Lower leg skin (tissue), 4 donors: Measurements from ENCODE around the gene RBKS. TPM values are rescaled to one million over a fixed set of nuclear protein-coding genes. Genes with fewer than 3 reads are reported as not detected.

Experiments used
- DNase-seq, 2 donors: peaks; one replicate each; pipeline ENCODE4 v3.0.0-alpha.2; 2019; ENCODE audit warnings: low spot score in 2 of 2
- H3K4me3 ChIP-seq: fragments of 200-600 bp; sonication (generic); 2 replicates; pipeline ENCODE4 v1.5.1; 2017; ENCODE audit warnings: mild to moderate bottlenecking, low read depth; ENCODE audit not compliant: poor library complexity, severe bottlenecking
- CTCF ChIP-seq, 3 donors: fragments of 450-650 bp; IDR thresholded peaks; one replicate each; pipeline ENCODE4 v1.5.1; 2016; ENCODE audit warnings: antibody characterized with exemption in 3 of 3, mild to moderate bottlenecking in 3 of 3, moderate library complexity in 2 of 3
- POLR2A ChIP-seq, 2 donors: fragments of 450-650 bp; IDR thresholded peaks; one replicate each; pipeline ENCODE4 v1.6.1; 2016 to 2017; ENCODE audit warnings: antibody characterized with exemption in 2 of 2, mild to moderate bottlenecking in 1 of 2, moderate library complexity in 1 of 2
- WGBS, 2 donors: methylation state at CpG; one replicate each; pipeline ENCODE4 v1.1.5; 2018; 5-methylcytosine and 5-hydroxymethylcytosine counted together
- intact Hi-C: fragments of 100-400 bp; cut with DNase I; formaldehyde crosslinking; loops from one replicate; pipeline ENCODE4 v1.15.0; 2023; ENCODE audit warnings: low total_unique reads
- total RNA-seq, 4 donors: library from RNA; depleted of rRNA; stranded (reverse); fragments of >200 nt; gene quantifications; one replicate each; pipeline ENCODE4 v1.1.0, GENCODE V29; 2016

The RBKS gene
- total RNA-seq, 4 donors from 2014 or later = 0.95 to 2.6 (median 1.3) TPM

DNA sequence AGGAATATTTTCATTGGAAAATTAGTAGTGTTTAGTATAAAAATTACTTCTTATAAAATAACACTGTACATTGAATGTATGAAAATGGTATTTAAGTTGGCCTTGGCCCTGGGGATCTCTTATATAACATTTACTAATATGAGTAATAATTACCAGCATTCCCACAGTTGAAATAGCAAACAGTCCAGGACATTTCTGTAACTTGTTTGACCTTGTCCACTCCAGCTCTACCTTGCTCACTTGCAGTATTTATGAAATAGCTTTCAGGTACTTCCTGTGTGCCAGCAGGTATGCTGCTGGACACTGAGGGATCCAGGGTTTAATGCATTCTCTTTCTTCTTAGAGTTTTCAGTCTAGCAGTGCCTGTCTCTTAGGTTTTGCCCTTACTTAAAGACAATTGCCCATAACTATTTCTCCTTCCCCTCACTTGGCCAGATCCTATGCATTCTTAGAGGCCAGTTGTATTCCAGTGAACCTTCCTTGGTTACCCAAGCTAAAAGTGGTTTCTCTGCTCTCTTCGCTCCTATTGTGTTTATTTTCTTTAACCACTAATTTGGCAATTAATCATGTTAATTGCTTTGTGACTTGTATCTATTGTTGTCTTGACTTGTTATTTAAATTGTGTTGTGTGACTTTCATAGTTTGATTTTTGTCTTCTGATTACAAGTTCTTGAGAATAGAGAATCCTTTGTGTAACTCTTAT is 26.3 kb upstream of the RBKS start:
- 62 to 91% methylated on average over 1 of the region's 1 CpG for WGBS, 2 donors
- DNase-seq = no peak
- intact Hi-C loops = no loop called here

GRCh38 chr2:27915874-27916273 is 25.7 kb upstream of the RBKS start:
- TF ChIP-seq CTCF (IDR thresholded peaks at IDR 0.05) (no peak), POLR2A (IDR thresholded peaks at IDR 0.05) (no peak)
- no peak for DNase-seq
- intact Hi-C loops = no loop called here
- no peak overlapping the region for H3K4me3 ChIP-seq

More for the DNA sequence above, 26.3 kb upstream of the RBKS start:
- no peak overlapping the region for H3K4me3 ChIP-seq
- no peak for TF ChIP-seq POLR2A (IDR thresholded peaks at IDR 0.05)
- no peak for TF ChIP-seq CTCF (IDR thresholded peaks at IDR 0.05)

DNA sequence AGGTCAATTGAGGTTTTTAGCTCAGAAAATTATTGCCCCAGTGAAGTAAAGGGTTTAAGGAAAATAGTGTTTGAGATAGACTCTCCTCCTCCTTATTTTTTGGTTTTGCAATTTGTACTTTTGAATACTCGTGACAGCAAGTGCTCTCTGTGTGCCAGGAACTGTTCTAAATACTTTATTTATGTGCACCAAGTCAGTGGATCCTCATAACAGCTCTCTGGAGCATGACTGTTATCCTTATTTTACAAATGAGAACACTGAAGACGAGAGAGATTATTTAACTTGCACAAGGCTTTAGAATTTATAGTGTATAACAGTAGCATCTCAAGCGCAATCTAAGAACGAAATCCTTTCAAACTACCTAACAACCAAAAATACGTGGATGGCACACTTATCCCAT is 25.0 kb upstream of the RBKS start:
- H3K4me3 ChIP-seq = no peak overlapping the region
- intact Hi-C loops = no loop called here
- WGBS, 2 donors = 45 to 47% methylated on average over 5 of the region's 5 CpGs
- no peak for TF ChIP-seq CTCF (IDR thresholded peaks at IDR 0.05)
- no peak for TF ChIP-seq POLR2A (IDR thresholded peaks at IDR 0.05)
- peak in 1 of 2 donors; percentile 30 for DNase-seq

DNA sequence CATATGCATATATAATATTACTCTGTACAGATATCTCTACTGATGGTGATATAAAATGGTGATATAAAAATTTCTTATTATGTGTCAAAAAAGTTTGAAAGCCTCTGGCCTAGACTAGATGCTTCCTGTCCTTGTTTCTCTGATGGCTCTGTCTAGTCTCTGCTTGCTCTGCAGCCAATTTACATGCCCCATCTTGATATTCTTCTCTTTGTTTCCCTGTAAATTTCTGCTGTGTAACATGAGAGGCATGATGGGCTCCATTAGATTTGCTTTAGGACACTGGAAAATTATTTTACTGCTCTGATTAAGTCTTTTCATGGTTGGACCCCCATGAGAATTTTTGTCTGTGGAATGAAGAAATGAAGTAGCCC is 24.6 kb upstream of the RBKS start:
- DNase-seq = no peak
- TF ChIP-seq POLR2A (IDR thresholded peaks at IDR 0.05) = no peak
- TF ChIP-seq CTCF (IDR thresholded peaks at IDR 0.05) = no peak
- H3K4me3 ChIP-seq = no peak overlapping the region
- intact Hi-C loops = no loop called here

- TF ChIP-seq POLR2A (IDR thresholded peaks at IDR 0.05) (no peak), CTCF (IDR thresholded peaks at IDR 0.05) (no peak)
- DNase-seq = no peak
- 85% methylated on average over 2 of the region's 2 CpGs for WGBS, 2 donors
- intact Hi-C loops = no loop called here
- no peak overlapping the region for H3K4me3 ChIP-seq
Observed at GRCh38 chr2:27914041-27914804, 24.0 kb upstream of the RBKS start.
